Right lobe of liver (tissue), 4 donors: ENCODE results near the gene TJP3.

ENCODE experiments used
- POLR2A ChIP-seq: fragments of 450-650 bp; IDR thresholded peaks from one replicate; pipeline ENCODE4 v1.6.1; 2017; ENCODE audit warnings: antibody characterized with exemption, mild to moderate bottlenecking
- TF ChIP-seq, protein P1 (sequence below), 4 donors: fragments of 200-600 bp in 3 of 4; fragments of 450-650 bp in 1 of 4; IDR thresholded peaks; one replicate each; pipeline versions ENCODE4 v1.5.1 to v1.8.0; 2016 to 2022; ENCODE audit warnings: antibody characterized with exemption in 4 of 4, mild to moderate bottlenecking in 2 of 4
- donor health status: DM: no; HTN: no; CAD: no.
- donor health status: DM: no; HTN: no; CAD: no.
- donor health status: DM: no; HTN: yes; CAD: no.

DNA sequence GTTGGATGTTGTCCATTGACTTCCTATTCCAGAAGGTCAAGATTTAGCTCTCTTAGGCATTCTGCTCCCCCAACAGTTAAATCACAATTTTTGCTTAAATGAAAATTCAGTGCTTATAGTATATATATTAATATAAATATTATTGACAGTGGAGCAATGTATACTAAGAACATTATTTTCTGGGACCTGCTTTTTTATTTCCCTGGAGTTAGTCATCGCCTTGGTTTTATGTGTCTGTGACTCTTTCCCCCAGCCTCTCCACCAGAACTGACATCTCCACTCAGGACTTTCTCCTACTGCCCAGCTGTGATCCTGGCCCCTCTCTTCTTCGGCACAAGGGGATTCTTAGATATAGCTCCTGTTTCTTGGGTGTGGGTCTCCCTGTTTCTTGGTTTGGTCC lies 88.2 kb downstream of the TJP3 start:
- TF ChIP-seq, protein P1, sequence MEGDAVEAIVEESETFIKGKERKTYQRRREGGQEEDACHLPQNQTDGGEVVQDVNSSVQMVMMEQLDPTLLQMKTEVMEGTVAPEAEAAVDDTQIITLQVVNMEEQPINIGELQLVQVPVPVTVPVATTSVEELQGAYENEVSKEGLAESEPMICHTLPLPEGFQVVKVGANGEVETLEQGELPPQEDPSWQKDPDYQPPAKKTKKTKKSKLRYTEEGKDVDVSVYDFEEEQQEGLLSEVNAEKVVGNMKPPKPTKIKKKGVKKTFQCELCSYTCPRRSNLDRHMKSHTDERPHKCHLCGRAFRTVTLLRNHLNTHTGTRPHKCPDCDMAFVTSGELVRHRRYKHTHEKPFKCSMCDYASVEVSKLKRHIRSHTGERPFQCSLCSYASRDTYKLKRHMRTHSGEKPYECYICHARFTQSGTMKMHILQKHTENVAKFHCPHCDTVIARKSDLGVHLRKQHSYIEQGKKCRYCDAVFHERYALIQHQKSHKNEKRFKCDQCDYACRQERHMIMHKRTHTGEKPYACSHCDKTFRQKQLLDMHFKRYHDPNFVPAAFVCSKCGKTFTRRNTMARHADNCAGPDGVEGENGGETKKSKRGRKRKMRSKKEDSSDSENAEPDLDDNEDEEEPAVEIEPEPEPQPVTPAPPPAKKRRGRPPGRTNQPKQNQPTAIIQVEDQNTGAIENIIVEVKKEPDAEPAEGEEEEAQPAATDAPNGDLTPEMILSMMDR (IDR thresholded peaks at IDR 0.05) = no peak
- no peak for TF ChIP-seq POLR2A
